SU-DHL-6 (cell line): Measurements from ENCODE around the gene WDR36.
A peak's percentile ranks its signal among the peaks of the same experiment; 100 is the strongest.

Experiments
- H2AFZ ChIP-seq: fragments of 200-600 bp; sonication (generic); 2 replicates; pipeline ENCODE4 v1.6.1; 2014; ENCODE audit warnings: low read depth, mild to moderate bottlenecking, moderate library complexity, mixed read lengths, antibody characterized with exemption, low read length; ENCODE audit not compliant: severe bottlenecking
- H3F3A ChIP-seq: fragments of 200-600 bp; shearing (Covaris generic); 2 replicates; pipeline ENCODE4 v1.6.0; 2016; ENCODE audit warnings: antibody characterized with exemption, mild to moderate bottlenecking; ENCODE audit not compliant: insufficient read depth
- H3K27ac ChIP-seq: fragments of 200-600 bp; sonication (generic); 2 replicates; pipeline ENCODE4 v1.5.1; 2016; ENCODE audit warnings: low read depth, mild to moderate bottlenecking, low read length, moderate library complexity, mixed read lengths
- H3K27me3 ChIP-seq: fragments of 200-600 bp; sonication (generic), shearing (Covaris generic); 2 replicates; pipeline ENCODE4 v1.6.0; 2014; ENCODE audit warnings: mild to moderate bottlenecking, low read length
- H3K36me3 ChIP-seq: fragments of 200-600 bp; sonication (generic); 2 replicates; pipeline ENCODE4 v1.6.1; 2014; ENCODE audit warnings: mild to moderate bottlenecking, low read length, mixed read lengths
- H3K4me2 ChIP-seq: fragments of 300-600, 200-600 bp; shearing (Covaris generic), sonication (generic); 2 replicates; pipeline ENCODE4 v1.6.0; 2014; ENCODE audit warnings: low read length, low read depth, mild to moderate bottlenecking; ENCODE audit not compliant: poor library complexity, severe bottlenecking
- H3K4me3 ChIP-seq: fragments of 200-600 bp; sonication (generic); 2 replicates; pipeline ENCODE4 v1.5.1; 2014; ENCODE audit warnings: antibody characterized with exemption, low read length, mild to moderate bottlenecking, mixed read lengths; ENCODE audit not compliant: insufficient read depth, poor library complexity, severe bottlenecking
- H3K79me2 ChIP-seq: fragments of 200-600 bp; sonication (generic); 2 replicates; pipeline ENCODE4 v1.6.1; 2014; ENCODE audit warnings: mild to moderate bottlenecking, low read length, moderate library complexity; ENCODE audit not compliant: insufficient read depth
- H3K9ac ChIP-seq: fragments of 200-600 bp; sonication (generic); 2 replicates; pipeline ENCODE4 v1.7.0; 2014; ENCODE audit warnings: mild to moderate bottlenecking, low read length
- H3K9me2 ChIP-seq: fragments of 200-600 bp; sonication (generic); replicated peaks from 2 replicates; pipeline ENCODE4 v1.6.1; 2014; ENCODE audit warnings: low read length; ENCODE audit not compliant: insufficient read depth
- H3K9me3 ChIP-seq: fragments of 200-600 bp; sonication (generic); 2 replicates; pipeline ENCODE4 v1.6.1; 2014; ENCODE audit warnings: low read length, mixed read lengths; ENCODE audit not compliant: insufficient read depth
- H4K20me1 ChIP-seq: fragments of 200-600 bp; sonication (generic); 2 replicates; pipeline ENCODE4 v1.6.1; 2014; ENCODE audit warnings: low read depth, mild to moderate bottlenecking, antibody characterized with exemption, low read length, moderate library complexity, mixed read lengths
- EZH2phosphoT487 ChIP-seq: fragments of 200-600 bp; sonication (generic), shearing (Covaris generic); conservative IDR thresholded peaks from 2 replicates; pipeline ENCODE4 v1.6.1; 2018; ENCODE audit warnings: mild to moderate bottlenecking, antibody characterized with exemption, low read length, moderate library complexity, mixed read lengths
- TF ChIP-seq, protein P1 (sequence below): fragments of 200-600 bp; sonication (generic); IDR thresholded peaks from one replicate; pipeline ENCODE4 v1.5.1; 2017; ENCODE audit warnings: antibody characterized with exemption, mild to moderate bottlenecking, low read length, moderate library complexity; ENCODE audit not compliant: insufficient read depth, poor library complexity, severe bottlenecking

The WDR36 gene

DNA sequence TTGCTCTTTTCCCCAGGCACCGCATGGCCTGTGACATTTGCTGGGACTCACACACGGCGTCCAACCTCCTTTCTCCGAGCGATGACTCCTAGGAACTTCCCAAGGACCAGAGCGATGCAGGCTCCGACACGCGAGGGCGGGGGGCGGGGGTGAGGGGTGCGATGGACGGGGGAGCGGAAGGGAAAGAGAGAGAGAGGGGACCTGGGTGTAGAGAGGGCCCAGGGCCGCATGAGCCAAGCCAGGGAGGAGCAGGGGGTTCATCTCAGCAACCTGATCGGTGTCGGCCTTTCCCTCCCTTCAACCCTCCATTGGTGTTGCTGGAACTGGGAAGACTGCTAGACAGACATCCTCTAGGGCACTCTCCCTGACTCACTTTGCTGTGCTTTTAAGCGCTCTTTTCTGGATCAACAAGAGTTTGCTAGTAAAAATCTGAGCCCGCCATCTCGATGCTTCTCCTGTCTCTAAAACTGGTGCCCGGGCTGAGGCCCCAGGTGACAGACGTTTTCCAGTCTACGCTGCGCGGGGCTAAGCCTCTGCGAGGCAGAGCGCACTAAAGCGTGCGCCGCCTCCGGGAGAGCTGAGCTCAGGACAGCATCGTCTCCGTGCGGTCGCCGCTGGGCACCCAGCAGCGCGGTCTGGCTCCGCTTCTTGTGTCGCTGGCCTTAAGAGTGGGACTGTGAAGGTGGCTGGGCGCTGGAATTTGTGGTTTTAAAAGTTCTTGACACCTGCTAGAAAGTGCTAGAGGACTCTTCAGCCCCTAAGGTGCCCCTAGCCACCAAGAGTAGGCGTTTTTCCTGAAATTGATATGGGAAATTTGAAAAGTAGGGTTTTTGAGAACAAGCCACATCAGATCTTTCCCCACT, 21.6 kb upstream of the WDR36 start:
- H3K4me2 ChIP-seq, result no peak overlapping the region
- H3K9ac ChIP-seq, result no peak overlapping the region
- H3K4me3 ChIP-seq, result no peak overlapping the region
- H3F3A ChIP-seq, result no peaks in the 10 kb centered on the region
- TF ChIP-seq, protein P1, sequence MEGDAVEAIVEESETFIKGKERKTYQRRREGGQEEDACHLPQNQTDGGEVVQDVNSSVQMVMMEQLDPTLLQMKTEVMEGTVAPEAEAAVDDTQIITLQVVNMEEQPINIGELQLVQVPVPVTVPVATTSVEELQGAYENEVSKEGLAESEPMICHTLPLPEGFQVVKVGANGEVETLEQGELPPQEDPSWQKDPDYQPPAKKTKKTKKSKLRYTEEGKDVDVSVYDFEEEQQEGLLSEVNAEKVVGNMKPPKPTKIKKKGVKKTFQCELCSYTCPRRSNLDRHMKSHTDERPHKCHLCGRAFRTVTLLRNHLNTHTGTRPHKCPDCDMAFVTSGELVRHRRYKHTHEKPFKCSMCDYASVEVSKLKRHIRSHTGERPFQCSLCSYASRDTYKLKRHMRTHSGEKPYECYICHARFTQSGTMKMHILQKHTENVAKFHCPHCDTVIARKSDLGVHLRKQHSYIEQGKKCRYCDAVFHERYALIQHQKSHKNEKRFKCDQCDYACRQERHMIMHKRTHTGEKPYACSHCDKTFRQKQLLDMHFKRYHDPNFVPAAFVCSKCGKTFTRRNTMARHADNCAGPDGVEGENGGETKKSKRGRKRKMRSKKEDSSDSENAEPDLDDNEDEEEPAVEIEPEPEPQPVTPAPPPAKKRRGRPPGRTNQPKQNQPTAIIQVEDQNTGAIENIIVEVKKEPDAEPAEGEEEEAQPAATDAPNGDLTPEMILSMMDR, result no peak
- no peak for TF ChIP-seq EZH2phosphoT487
- H3K36me3 ChIP-seq, result no peaks in the 10 kb centered on the region
- no peaks in the 10 kb centered on the region for H4K20me1 ChIP-seq
- H2AFZ ChIP-seq, result no peak overlapping the region
- H3K9me3 ChIP-seq, result no peaks in the 10 kb centered on the region
- H3K9me2 ChIP-seq, result no peaks in the 10 kb centered on the region
- H3K27me3 ChIP-seq, result no peaks in the 10 kb centered on the region
- H3K27ac ChIP-seq, result no peak overlapping the region
- H3K79me2 ChIP-seq, result no peaks in the 10 kb centered on the region

DNA sequence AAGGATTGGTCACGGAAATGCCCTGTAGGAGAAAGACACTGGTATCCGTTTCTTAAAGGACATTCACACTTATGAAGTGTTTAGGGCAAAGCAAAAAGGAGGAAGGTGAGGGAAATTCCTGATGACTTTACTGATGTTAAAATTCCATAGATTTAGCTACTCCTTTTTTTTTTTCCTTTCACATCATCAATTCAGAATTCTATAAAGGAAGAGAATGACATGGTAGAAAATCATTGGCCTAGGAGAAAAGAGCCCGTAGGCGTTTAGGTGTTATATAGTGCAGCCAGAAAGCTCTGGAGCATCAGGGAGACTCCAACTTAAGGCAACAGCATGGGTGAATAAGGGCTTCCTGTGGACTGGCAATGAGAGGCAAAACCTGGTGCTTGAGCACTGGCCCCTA, 20.7 kb upstream of the WDR36 start, which contains the start of gene TSLP:
Gene TSLP (plus strand): TSS at position 301 of the 400 bp plus-strand sequence. CDS start 178 bp downstream, outside the sequence.
- TF ChIP-seq EZH2phosphoT487, result no peak
- TF ChIP-seq, protein P1, result no peak
- H2AFZ ChIP-seq, result peak within 1 kb of the TSS; percentile 96
- H3K9ac ChIP-seq, result peak within 1 kb of the TSS; percentile 63; the same call in 1 of the 2 replicates
- H3K27me3 ChIP-seq, result no peaks in the 10 kb centered on the region
- no peak within 1 kb of the TSS for H3K27ac ChIP-seq
- no peaks in the 10 kb centered on the region for H3K36me3 ChIP-seq
- H3K4me3 ChIP-seq, result peak within 1 kb of the TSS; percentile 76
- H3F3A ChIP-seq, result no peaks in the 10 kb centered on the region
- H4K20me1 ChIP-seq, result no peaks in the 10 kb centered on the region
- H3K9me2 ChIP-seq, result no peaks in the 10 kb centered on the region
- H3K9me3 ChIP-seq, result no peaks in the 10 kb centered on the region
- H3K4me2 ChIP-seq, result peak within 1 kb of the TSS; percentile 83
- no peaks in the 10 kb centered on the region for H3K79me2 ChIP-seq

DNA sequence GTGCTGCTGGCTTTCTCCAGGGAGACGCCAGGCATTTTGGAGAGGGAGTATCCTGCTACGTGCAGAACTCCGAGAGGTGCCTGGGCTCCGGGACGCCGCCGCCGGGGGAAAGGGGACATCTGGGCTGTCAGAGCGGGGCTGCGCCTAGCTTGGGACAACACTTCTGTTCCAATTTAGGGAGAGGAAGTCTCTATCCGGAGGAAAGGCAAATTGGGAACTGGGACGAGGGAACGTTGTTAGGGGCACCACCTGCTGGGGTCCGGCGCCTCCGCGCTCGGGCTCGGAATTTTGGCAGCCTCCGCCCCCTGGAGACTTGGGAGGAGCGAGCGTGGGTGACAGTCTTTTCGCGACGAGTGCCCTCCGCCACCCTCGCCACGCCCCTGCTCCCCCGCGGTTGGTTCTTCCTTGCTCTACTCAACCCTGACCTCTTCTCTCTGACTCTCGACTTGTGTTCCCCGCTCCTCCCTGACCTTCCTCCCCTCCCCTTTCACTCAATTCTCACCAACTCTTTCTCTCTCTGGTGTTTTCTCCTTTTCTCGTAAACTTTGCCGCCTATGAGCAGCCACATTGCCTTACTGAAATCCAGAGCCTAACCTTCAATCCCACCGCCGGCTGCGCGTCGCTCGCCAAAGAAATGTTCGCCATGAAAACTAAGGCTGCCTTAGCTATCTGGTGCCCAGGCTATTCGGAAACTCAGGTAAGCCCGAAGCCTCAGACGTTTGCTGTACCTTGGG, 19.0 kb upstream of the WDR36 start:
- Histone ChIP-seq H3K36me3 (no peaks in the 10 kb centered on the region), H3F3A (no peaks in the 10 kb centered on the region), H3K4me3 (peak overlapping the region; percentile 76), H3K79me2 (no peaks in the 10 kb centered on the region), H3K4me2 (peak overlapping the region; percentile 83), H4K20me1 (no peaks in the 10 kb centered on the region), H3K27me3 (no peaks in the 10 kb centered on the region), H3K9me3 (no peaks in the 10 kb centered on the region), H3K9me2 (no peaks in the 10 kb centered on the region), H3K27ac (no peak overlapping the region), H2AFZ (peak overlapping the region; percentile 96), H3K9ac (peak overlapping the region; percentile 63)
- no peak for TF ChIP-seq EZH2phosphoT487
- TF ChIP-seq, protein P1, result no peak
